ENCODE data around the gene OSBPL2.

DNA sequence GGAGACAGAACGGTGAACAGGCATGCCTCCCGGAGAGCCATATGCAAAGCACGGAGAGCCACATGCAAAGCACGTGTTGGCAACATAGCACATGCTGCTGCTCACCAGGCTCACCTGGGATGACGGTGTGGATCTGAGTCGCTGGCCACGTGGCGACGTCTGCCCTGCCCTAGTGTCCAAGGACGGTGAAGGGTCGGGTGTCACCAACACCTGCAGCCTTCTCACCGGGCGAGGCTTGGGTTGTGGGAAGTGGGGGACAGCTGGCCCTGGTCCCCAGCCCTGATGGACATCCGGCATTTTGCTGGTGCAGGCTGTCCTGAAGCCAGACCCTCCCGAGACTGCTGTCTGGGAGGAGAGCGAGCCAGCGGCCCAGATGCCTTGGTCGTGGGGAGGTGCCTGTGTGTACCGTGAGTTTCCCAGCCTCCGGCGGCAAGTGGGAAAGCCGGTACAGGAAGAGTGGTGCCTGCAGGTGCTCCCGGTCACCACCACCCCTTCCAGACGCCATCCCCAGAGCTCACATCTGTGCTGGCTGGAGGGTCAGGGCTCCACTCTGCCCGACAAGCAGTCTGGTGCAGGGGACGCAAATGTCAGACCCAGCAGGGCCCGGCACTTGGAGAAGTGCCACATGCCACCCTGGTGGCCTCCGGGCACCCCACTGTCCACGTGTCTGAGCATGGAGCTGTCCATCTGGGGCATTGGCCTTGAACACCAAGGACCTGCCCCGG is 58.6 kb downstream of the OSBPL2 start:
- TF ChIP-seq, protein P1, sequence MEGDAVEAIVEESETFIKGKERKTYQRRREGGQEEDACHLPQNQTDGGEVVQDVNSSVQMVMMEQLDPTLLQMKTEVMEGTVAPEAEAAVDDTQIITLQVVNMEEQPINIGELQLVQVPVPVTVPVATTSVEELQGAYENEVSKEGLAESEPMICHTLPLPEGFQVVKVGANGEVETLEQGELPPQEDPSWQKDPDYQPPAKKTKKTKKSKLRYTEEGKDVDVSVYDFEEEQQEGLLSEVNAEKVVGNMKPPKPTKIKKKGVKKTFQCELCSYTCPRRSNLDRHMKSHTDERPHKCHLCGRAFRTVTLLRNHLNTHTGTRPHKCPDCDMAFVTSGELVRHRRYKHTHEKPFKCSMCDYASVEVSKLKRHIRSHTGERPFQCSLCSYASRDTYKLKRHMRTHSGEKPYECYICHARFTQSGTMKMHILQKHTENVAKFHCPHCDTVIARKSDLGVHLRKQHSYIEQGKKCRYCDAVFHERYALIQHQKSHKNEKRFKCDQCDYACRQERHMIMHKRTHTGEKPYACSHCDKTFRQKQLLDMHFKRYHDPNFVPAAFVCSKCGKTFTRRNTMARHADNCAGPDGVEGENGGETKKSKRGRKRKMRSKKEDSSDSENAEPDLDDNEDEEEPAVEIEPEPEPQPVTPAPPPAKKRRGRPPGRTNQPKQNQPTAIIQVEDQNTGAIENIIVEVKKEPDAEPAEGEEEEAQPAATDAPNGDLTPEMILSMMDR (conservative IDR thresholded peaks at IDR 0.05; ENCODE audit: low read depth, low read length): no peak
- TF ChIP-seq EZH2 (IDR thresholded peaks at IDR 0.05; ENCODE audit: borderline replicate concordance, low read depth, low read length, poor library complexity, severe bottlenecking): no peak
